Glutamatergic neuron (in vitro differentiated cells): Measurements from ENCODE around the gene PAM. TPM values are rescaled to one million over a fixed set of nuclear protein-coding genes. Genes with fewer than 3 reads are reported as not detected.

Experiments used
- DNase-seq: peaks from one replicate; pipeline ENCODE4 v3.0.0; 2022
- H3K27ac Mint-ChIP-seq: one replicate; pipeline ENCODE4 v1.8.0; 2020; ENCODE audit warnings: mild to moderate bottlenecking, mixed read lengths, inconsistent platforms; ENCODE audit not compliant: unreplicated experiment
- H3K27me3 Mint-ChIP-seq: one replicate; pipeline ENCODE4 v1.8.0; 2020; ENCODE audit warnings: mild to moderate bottlenecking, moderate library complexity, mixed read lengths, inconsistent platforms; ENCODE audit not compliant: unreplicated experiment
- H3K36me3 Mint-ChIP-seq: one replicate; pipeline ENCODE4 v1.8.0; 2020; ENCODE audit warnings: mild to moderate bottlenecking, mixed read lengths, inconsistent platforms; ENCODE audit not compliant: unreplicated experiment
- H3K4me1 Mint-ChIP-seq: one replicate; pipeline ENCODE4 v1.8.0; 2020; ENCODE audit warnings: mild to moderate bottlenecking, low read depth, mixed read lengths, inconsistent platforms; ENCODE audit not compliant: unreplicated experiment
- H3K4me3 Mint-ChIP-seq: one replicate; pipeline ENCODE4 v1.8.0; 2020; ENCODE audit warnings: mild to moderate bottlenecking, mixed read lengths, inconsistent platforms; ENCODE audit not compliant: unreplicated experiment
- H3K9me3 Mint-ChIP-seq: one replicate; pipeline ENCODE4 v1.8.0; 2020; ENCODE audit warnings: mild to moderate bottlenecking, moderate library complexity, mixed read lengths, inconsistent platforms; ENCODE audit not compliant: unreplicated experiment
- total RNA-seq: library from RNA; stranded (reverse); fragmentation: NEBNext Ultra II Directional; extraction: Animal tissue kit (Norgen Biotek cat#: 25700); gene quantifications from one replicate; pipeline ENCODE4 v1.2.1, GENCODE V29; 2021; ENCODE audit not compliant: unreplicated experiment
- TF ChIP-seq, protein P1 (sequence below): fragments of 200-600 bp; sonication (generic); IDR thresholded peaks from one replicate; pipeline ENCODE4 v1.5.0; 2021; ENCODE audit not compliant: partially characterized antibody, unreplicated experiment

PAM gene
- total RNA-seq, 1 donor from 2014 or later, result 192 TPM

GRCh38 chr5:102763734-102764133 is 8.6 kb downstream of the PAM start:
- DNase-seq, result no peak
- Mint-ChIP-seq H3K27me3 (no peaks in the 10 kb centered on the region), H3K27ac (no peak overlapping the region), H3K9me3 (no peaks in the 10 kb centered on the region), H3K36me3 (no peaks in the 10 kb centered on the region), H3K4me1 (peaks cover 18% of the 10 kb centered on the region), H3K4me3 (no peak overlapping the region)
- TF ChIP-seq, protein P1, sequence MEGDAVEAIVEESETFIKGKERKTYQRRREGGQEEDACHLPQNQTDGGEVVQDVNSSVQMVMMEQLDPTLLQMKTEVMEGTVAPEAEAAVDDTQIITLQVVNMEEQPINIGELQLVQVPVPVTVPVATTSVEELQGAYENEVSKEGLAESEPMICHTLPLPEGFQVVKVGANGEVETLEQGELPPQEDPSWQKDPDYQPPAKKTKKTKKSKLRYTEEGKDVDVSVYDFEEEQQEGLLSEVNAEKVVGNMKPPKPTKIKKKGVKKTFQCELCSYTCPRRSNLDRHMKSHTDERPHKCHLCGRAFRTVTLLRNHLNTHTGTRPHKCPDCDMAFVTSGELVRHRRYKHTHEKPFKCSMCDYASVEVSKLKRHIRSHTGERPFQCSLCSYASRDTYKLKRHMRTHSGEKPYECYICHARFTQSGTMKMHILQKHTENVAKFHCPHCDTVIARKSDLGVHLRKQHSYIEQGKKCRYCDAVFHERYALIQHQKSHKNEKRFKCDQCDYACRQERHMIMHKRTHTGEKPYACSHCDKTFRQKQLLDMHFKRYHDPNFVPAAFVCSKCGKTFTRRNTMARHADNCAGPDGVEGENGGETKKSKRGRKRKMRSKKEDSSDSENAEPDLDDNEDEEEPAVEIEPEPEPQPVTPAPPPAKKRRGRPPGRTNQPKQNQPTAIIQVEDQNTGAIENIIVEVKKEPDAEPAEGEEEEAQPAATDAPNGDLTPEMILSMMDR, result no peak

GRCh38 chr5:102764381-102765004 is 9.4 kb downstream of the PAM start:
- Mint-ChIP-seq H3K36me3 (no peaks in the 10 kb centered on the region), H3K27ac (no peak overlapping the region), H3K4me3 (no peak overlapping the region), H3K27me3 (no peaks in the 10 kb centered on the region), H3K9me3 (no peaks in the 10 kb centered on the region), H3K4me1 (peaks cover 18% of the 10 kb centered on the region)
- DNase-seq, result no peak
- TF ChIP-seq, protein P1, result no peak

DNA sequence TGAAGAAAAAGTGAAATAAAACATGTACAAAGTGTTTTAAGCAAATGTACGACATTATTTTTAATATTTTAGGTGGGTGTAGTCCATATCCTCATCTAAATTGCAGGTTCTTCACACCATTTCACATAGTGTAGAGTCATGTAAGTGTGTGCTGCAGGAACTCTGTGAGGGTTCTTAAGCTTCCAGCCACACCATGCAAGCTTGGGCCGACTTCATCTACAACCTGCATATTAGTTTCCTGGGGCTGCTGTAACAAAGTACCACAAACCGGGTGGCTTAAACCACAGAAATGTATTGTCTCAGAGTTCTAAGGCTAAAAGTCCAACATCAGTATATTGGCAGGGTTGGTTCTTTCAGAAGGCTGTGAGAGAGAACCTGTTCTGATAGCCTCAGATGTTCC is 10.2 kb downstream of the PAM start:
- no peak for DNase-seq
- TF ChIP-seq, protein P1, result no peak
- H3K27ac Mint-ChIP-seq, result no peak overlapping the region
- H3K4me3 Mint-ChIP-seq, result no peak overlapping the region
- H3K9me3 Mint-ChIP-seq, result no peaks in the 10 kb centered on the region
- peaks cover 18% of the 10 kb centered on the region for H3K4me1 Mint-ChIP-seq
- no peaks in the 10 kb centered on the region for H3K36me3 Mint-ChIP-seq
- no peaks in the 10 kb centered on the region for H3K27me3 Mint-ChIP-seq

- no peaks in the 10 kb centered on the region for H3K9me3 Mint-ChIP-seq
- no peak overlapping the region for H3K27ac Mint-ChIP-seq
Observed at GRCh38 chr5:102766295-102767090, 11.4 kb downstream of the PAM start.

More at GRCh38 chr5:102766295-102767090, 11.4 kb downstream of the PAM start:
- H3K36me3 Mint-ChIP-seq, result no peaks in the 10 kb centered on the region
- no peaks in the 10 kb centered on the region for H3K27me3 Mint-ChIP-seq
- TF ChIP-seq, protein P1, result no peak
- H3K4me3 Mint-ChIP-seq, result no peak overlapping the region
- peaks cover 10% of the 10 kb centered on the region for H3K4me1 Mint-ChIP-seq
- DNase-seq, result no peak
